NCI-H1436 (cell line): ENCODE measurements around the gene CCDC77.
A peak's percentile ranks its signal among the peaks of the same experiment; 100 is the strongest.
"Not testable (repeated sequence)": the region's sequence is repeated elsewhere in the genome, so short reads cannot be mapped to it uniquely, and the experiment has no call there.

Experiments
- DNase-seq: peaks from one replicate; lab custom pipeline; 2025; lab: John Stamatoyannopoulos, UW

CCDC77 gene

GRCh38 chr12:401235-402028, at the start of gene CCDC77:
CCDC77 (plus strand) TSS chr12:401644; CDS start chr12:409384, 7,740 bp downstream.
- no peak for DNase-seq

GRCh38 chr12:356276-356988, 45.0 kb upstream of the CCDC77 start:
- DNase-seq: no peak

- DNase-seq: no peak
These were observed 42.4 kb upstream of the CCDC77 start for GRCh38 chr12:359091-359490.

- DNase-seq: no peak
These were observed 34.6 kb upstream of the CCDC77 start for GRCh38 chr12:366820-367219.

- DNase-seq: no peak
These were observed 33.5 kb upstream of the CCDC77 start for GRCh38 chr12:367972-368371.

- not testable (repeated sequence) for DNase-seq
These were observed 30.5 kb upstream of the CCDC77 start for GRCh38 chr12:370739-371485.

- no peak for DNase-seq
These were observed 14.8 kb upstream of the CCDC77 start for GRCh38 chr12:386651-387050.

GRCh38 chr12:388012-388411, 13.4 kb upstream of the CCDC77 start:
- no peak for DNase-seq

- no peak for DNase-seq
These were observed 12.8 kb upstream of the CCDC77 start for GRCh38 chr12:388541-389141.

GRCh38 chr12:389142-390096, 12.0 kb upstream of the CCDC77 start, which contains the start of gene KDM5A:
KDM5A (minus strand) TSS chr12:389320; CDS start chr12:389091, 229 bp downstream.
- no peak for DNase-seq

- DNase-seq: no peak
These were observed 616 bp upstream of the CCDC77 start for GRCh38 chr12:400828-401227.

GRCh38 chr12:402029-402389, 565 bp downstream of the CCDC77 start:
- no peak for DNase-seq

GRCh38 chr12:414859-415258, 13.4 kb downstream of the CCDC77 start:
- no peak for DNase-seq

GRCh38 chr12:418432-418831, 17.0 kb downstream of the CCDC77 start:
- no peak for DNase-seq

- DNase-seq: no peak
These were observed 21.1 kb downstream of the CCDC77 start for GRCh38 chr12:422526-422925.

- DNase-seq: not testable (repeated sequence)
These were observed 34.3 kb downstream of the CCDC77 start for GRCh38 chr12:435737-436136.

- DNase-seq: peak; percentile 47
These were observed 40.9 kb downstream of the CCDC77 start for GRCh38 chr12:442235-442884.

GRCh38 chr12:447141-447540, 45.7 kb downstream of the CCDC77 start:
- DNase-seq: no peak

- peak; percentile 45 for DNase-seq
These were observed 47.8 kb downstream of the CCDC77 start for GRCh38 chr12:449203-449602.

GRCh38 chr12:450438-450837, 49.0 kb downstream of the CCDC77 start:
- DNase-seq: no peak
